ENCODE measurements around the gene RUNX2. TPM values are rescaled to one million over a fixed set of nuclear protein-coding genes. Genes with fewer than 3 reads are reported as not detected.

Gene RUNX2
- total and polyA plus RNA-seq, 10 of the 15 experiments (the other 5 are each of a cell fraction or from before 2014, with no cell fraction given): 0.01 to 0.77 (median 0.15) TPM; not detected in 3

GRCh38 chr6:45473121-45473993 is 145.2 kb downstream of the RUNX2 start (continued):
- no peak for TF ChIP-seq BCLAF1 (IDR thresholded peaks at IDR 0.05)
- TF ChIP-seq RB1 (IDR thresholded peaks at IDR 0.05; ENCODE audit: borderline replicate concordance): no peak
- TF ChIP-seq RAD51 (IDR thresholded peaks at IDR 0.05): no peak
- TF ChIP-seq BACH1 (IDR thresholded peaks at IDR 0.05; ENCODE audit: borderline replicate concordance): no peak
- no peak for TF ChIP-seq MEF2A (IDR thresholded peaks at IDR 0.05; ENCODE audit: insufficient read depth, low read depth, low read length)
- TF ChIP-seq ZBED1 (IDR thresholded peaks at IDR 0.05; ENCODE audit: borderline replicate concordance): no peak
- no peak for TF ChIP-seq NFYB (IDR thresholded peaks at IDR 0.05; ENCODE audit: insufficient read depth, low read depth, low read length)

GRCh38 chr6:45474376-45474775 is 146.2 kb downstream of the RUNX2 start:
- Histone ChIP-seq H3K79me2 (ENCODE audit: control insufficient read depth, insufficient read depth, low read length) (no peaks in the 10 kb centered on the region), H3K4me2 (ENCODE audit: control insufficient read depth, insufficient read depth) (no peak overlapping the region), H3K9me3 (replicated peaks; ENCODE audit: control insufficient read depth, insufficient read depth, low read length) (no peaks in the 10 kb centered on the region; the same call in 2 of the 3 replicates), H3K27ac (ENCODE audit: control insufficient read depth, insufficient read depth) (no peak overlapping the region), H4K20me1 (ENCODE audit: control insufficient read depth, insufficient read depth) (no peaks in the 10 kb centered on the region), H3K9ac (ENCODE audit: control insufficient read depth, insufficient read depth, low read length) (no peak overlapping the region), H3K4me1 (ENCODE audit: control insufficient read depth, insufficient read depth, low read length) (no peaks in the 10 kb centered on the region), H2AFZ (ENCODE audit: control insufficient read depth, low read depth, low read length) (no peak overlapping the region), H3K36me3 (ENCODE audit: control insufficient read depth in 2 of 2, insufficient read depth in 2 of 2, low read length in 1 of 2) (no peaks in the 10 kb centered on the region), H3K27me3 (replicated peaks in 1 of 2; ENCODE audit: control insufficient read depth in 2 of 2, insufficient read depth in 2 of 2, low read length in 1 of 2) (no peaks in the 10 kb centered on the region; a peak in 1 of 4 replicates), H3K4me3 (no peak overlapping the region)
- RAD21 ChIA-PET (ENCODE audit: unreplicated experiment): interaction anchor here (0.7 kb wide), 1 partner anchor 349 kb away, joined by 8 read pairs; no protein-coding TSS in a partner anchor
- CTCF ChIA-PET: no interaction called here
- intact Hi-C loops (cut with micrococcal nuclease; ENCODE audit: unreplicated experiment): no loop called here
- 17% methylated on average over 2 of the region's 2 CpGs for WGBS (ENCODE audit: insufficient coverage, insufficient replicate concordance, low lambda C conversion rate, missing lambda C conversion rate)
- in situ Hi-C loops (cut with MboI): no loop called here
- FAIRE-seq (no peak), DNase-seq (ENCODE audit: low read depth, low spot score) (no peak), ATAC-seq (no peak)
- SMC1A ChIA-PET (ENCODE audit: uncharacterized antibody, unreplicated experiment): no interaction called here
- no TSS peak for BruUV-seq (replicated peaks)
- POLR2A ChIA-PET: no interaction called here
- no peak for TF ChIP-seq MTA3 (IDR thresholded peaks at IDR 0.05; ENCODE audit: borderline replicate concordance, low read length)
- no peak for TF ChIP-seq NFIC (IDR thresholded peaks at IDR 0.05; ENCODE audit: low read depth, low read length)
- TF ChIP-seq TCF7 (IDR thresholded peaks at IDR 0.05; ENCODE audit: borderline replicate concordance): no peak
- TF ChIP-seq ZNF687 (IDR thresholded peaks at IDR 0.05): no peak
- no peak for TF ChIP-seq CEBPB (IDR thresholded peaks at IDR 0.05; ENCODE audit: borderline replicate concordance in 1 of 2, low read depth in 2 of 2, low read length in 2 of 2)
- no peak for TF ChIP-seq BCL11A (IDR thresholded peaks at IDR 0.05; ENCODE audit: low read depth, low read length)
- TF ChIP-seq, protein P1, sequence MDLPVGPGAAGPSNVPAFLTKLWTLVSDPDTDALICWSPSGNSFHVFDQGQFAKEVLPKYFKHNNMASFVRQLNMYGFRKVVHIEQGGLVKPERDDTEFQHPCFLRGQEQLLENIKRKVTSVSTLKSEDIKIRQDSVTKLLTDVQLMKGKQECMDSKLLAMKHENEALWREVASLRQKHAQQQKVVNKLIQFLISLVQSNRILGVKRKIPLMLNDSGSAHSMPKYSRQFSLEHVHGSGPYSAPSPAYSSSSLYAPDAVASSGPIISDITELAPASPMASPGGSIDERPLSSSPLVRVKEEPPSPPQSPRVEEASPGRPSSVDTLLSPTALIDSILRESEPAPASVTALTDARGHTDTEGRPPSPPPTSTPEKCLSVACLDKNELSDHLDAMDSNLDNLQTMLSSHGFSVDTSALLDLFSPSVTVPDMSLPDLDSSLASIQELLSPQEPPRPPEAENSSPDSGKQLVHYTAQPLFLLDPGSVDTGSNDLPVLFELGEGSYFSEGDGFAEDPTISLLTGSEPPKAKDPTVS (IDR thresholded peaks at IDR 0.05; ENCODE audit: low read depth, low read length): no peak
